Mucosa of descending colon (tissue), 3 donors: ENCODE data around the gene PEX14. TPM values are rescaled to one million over a fixed set of nuclear protein-coding genes. Genes with fewer than 3 reads are reported as not detected.

ENCODE experiments used
- ATAC-seq: fragments of 200-7000 bp; cut with Tn5 transposase; one replicate; pipeline ENCODE4 v1.9.1; 2020; ENCODE audit warnings: mild to moderate bottlenecking, moderate library complexity
- DNase-seq, 3 donors: peaks; one replicate each; pipeline ENCODE4 v3.0.0-alpha.2; 2020
- H3K36me3 ChIP-seq: fragments of 200-600 bp; one replicate; pipeline ENCODE4 v1.8.0; 2021; ENCODE audit warnings: low read depth, mild to moderate bottlenecking
- H3K4me1 ChIP-seq: fragments of 200-600 bp; one replicate; pipeline ENCODE4 v1.8.0; 2021; ENCODE audit warnings: low read depth, mild to moderate bottlenecking
- H3K4me3 ChIP-seq: fragments of 200-600 bp; one replicate; pipeline ENCODE4 v1.8.0; 2021; ENCODE audit warnings: mild to moderate bottlenecking
- H3K9me3 ChIP-seq: fragments of 200-600 bp; one replicate; pipeline ENCODE4 v1.8.0; 2021; ENCODE audit warnings: mild to moderate bottlenecking
- CTCF ChIP-seq: fragments of 200-600 bp; IDR thresholded peaks from one replicate; pipeline ENCODE4 v1.8.0; 2022; ENCODE audit warnings: antibody characterized with exemption, mild to moderate bottlenecking
- intact Hi-C, 2 donors: fragments of 100-400 bp; cut with DNase I in 1 of 2; cut with micrococcal nuclease in 1 of 2; formaldehyde crosslinking; loops; one replicate each; pipeline versions ENCODE4 v1.11.0 to v1.11.1; 2022; cut with DNase I, micrococcal nuclease
- total RNA-seq, 3 donors: library from RNA; stranded (reverse); fragmentation: NEBNext Ultra II Directional in 2 of 3; extraction: Animal tissue kit (Norgen Biotek cat#: 25700) in 2 of 3; gene quantifications; one replicate each; pipeline versions ENCODE4 v1.2.1 to v1.2.4, GENCODE V29; 2021 to 2023
- donor health status: DM: no; HTN: no; CAD: no; lungs with moderate emphysema.
- donor health status: DM: no; HTN: no; CAD: no.
- donor health status: DM: no; HTN: yes; CAD: no.

The PEX14 gene
- total RNA-seq, 3 donors from 2014 or later: 18.9 to 23.8 (median 21.3) TPM

GRCh38 chr1:10612436-10613160, 137.8 kb downstream of the PEX14 start:
- ATAC-seq (no peak), DNase-seq (no peak)
- no peak overlapping the region for H3K4me3 ChIP-seq
- no peaks in the 10 kb centered on the region for H3K9me3 ChIP-seq
- no peaks in the 10 kb centered on the region for H3K36me3 ChIP-seq
- no peaks in the 10 kb centered on the region for H3K4me1 ChIP-seq
- no peak for TF ChIP-seq CTCF
- intact Hi-C loops: no loop called here

GRCh38 chr1:10613340-10613739, 138.6 kb downstream of the PEX14 start:
- no peak for ATAC-seq
- no peak for TF ChIP-seq CTCF
- no peak for DNase-seq
- Histone ChIP-seq H3K36me3 (no peaks in the 10 kb centered on the region), H3K4me1 (no peaks in the 10 kb centered on the region), H3K9me3 (no peaks in the 10 kb centered on the region), H3K4me3 (no peak overlapping the region)
- intact Hi-C loops: no loop called here

- ATAC-seq: no peak
- Histone ChIP-seq H3K4me3 (no peak overlapping the region), H3K9me3 (no peaks in the 10 kb centered on the region), H3K36me3 (no peaks in the 10 kb centered on the region), H3K4me1 (no peaks in the 10 kb centered on the region)
- intact Hi-C loops: no loop called here
- DNase-seq: no peak
- TF ChIP-seq CTCF: no peak
Measured at GRCh38 chr1:10613861-10614260, 139.1 kb downstream of the PEX14 start.

GRCh38 chr1:10614377-10615225, 139.9 kb downstream of the PEX14 start:
- no peaks in the 10 kb centered on the region for H3K9me3 ChIP-seq
- intact Hi-C loops: no loop called here
- TF ChIP-seq CTCF: no peak
- no peaks in the 10 kb centered on the region for H3K4me1 ChIP-seq
- no peak for DNase-seq
- H3K4me3 ChIP-seq: no peak overlapping the region
- no peaks in the 10 kb centered on the region for H3K36me3 ChIP-seq
- no peak for ATAC-seq

- DNase-seq (no peak), ATAC-seq (no peak)
- no peak overlapping the region for H3K4me3 ChIP-seq
- no peak for TF ChIP-seq CTCF
- no peaks in the 10 kb centered on the region for H3K9me3 ChIP-seq
- intact Hi-C loops: no loop called here
- H3K4me1 ChIP-seq: no peaks in the 10 kb centered on the region
- H3K36me3 ChIP-seq: no peaks in the 10 kb centered on the region
Measured at GRCh38 chr1:10615332-10615731, 140.6 kb downstream of the PEX14 start.
